T-helper 17 cell (primary cell): ENCODE results near the gene CLOCK. TPM values are rescaled to one million over a fixed set of nuclear protein-coding genes. Genes with fewer than 3 reads are reported as not detected.

Experiments used
- total RNA-seq, 4 donors: library from RNA in 2 of 4; stranded (reverse) in 2 of 4; gene quantifications; one replicate each; pipeline ENCODE4 v1.2.3 and lab custom pipeline; 2022 to 2026

Gene CLOCK
- total RNA-seq, 2 donors from 2014 or later = 11.6 to 15.1 TPM

Other genes with a start within 250 kb of the CLOCK start
- gene SRD5A3, start 200.7 kb downstream of the CLOCK start, total RNA-seq = 1 to 10 TPM; 1.8 to 2.6 TPM
- 10 to 100 TPM; 49.7 to 58.8 TPM for gene TMEM165, start 151.0 kb downstream of the CLOCK start, total RNA-seq
- not detected for gene PDCL2, start 45.3 kb upstream of the CLOCK start, total RNA-seq
- not detected for gene NMU, start 89.4 kb upstream of the CLOCK start, total RNA-seq